OCI-LY1 (cell line): ENCODE results near the gene RALGPS1.

Experiments
- EZH2 ChIP-seq: fragments of 200-600 bp; sonication (generic), shearing (Covaris generic); IDR thresholded peaks from 2 replicates; pipeline ENCODE4 v1.8.0; 2017; ENCODE audit warnings: borderline replicate concordance, mixed run types, mild to moderate bottlenecking, antibody characterized with exemption, low read length, moderate library complexity, mixed read lengths
- TF ChIP-seq, protein P1 (sequence below): fragments of 200-600 bp; sonication (generic), shearing (Covaris generic); IDR thresholded peaks from 2 replicates; pipeline ENCODE4 v1.5.1; 2017; ENCODE audit warnings: mild to moderate bottlenecking, antibody characterized with exemption, low read length, moderate library complexity, mixed read lengths

DNA sequence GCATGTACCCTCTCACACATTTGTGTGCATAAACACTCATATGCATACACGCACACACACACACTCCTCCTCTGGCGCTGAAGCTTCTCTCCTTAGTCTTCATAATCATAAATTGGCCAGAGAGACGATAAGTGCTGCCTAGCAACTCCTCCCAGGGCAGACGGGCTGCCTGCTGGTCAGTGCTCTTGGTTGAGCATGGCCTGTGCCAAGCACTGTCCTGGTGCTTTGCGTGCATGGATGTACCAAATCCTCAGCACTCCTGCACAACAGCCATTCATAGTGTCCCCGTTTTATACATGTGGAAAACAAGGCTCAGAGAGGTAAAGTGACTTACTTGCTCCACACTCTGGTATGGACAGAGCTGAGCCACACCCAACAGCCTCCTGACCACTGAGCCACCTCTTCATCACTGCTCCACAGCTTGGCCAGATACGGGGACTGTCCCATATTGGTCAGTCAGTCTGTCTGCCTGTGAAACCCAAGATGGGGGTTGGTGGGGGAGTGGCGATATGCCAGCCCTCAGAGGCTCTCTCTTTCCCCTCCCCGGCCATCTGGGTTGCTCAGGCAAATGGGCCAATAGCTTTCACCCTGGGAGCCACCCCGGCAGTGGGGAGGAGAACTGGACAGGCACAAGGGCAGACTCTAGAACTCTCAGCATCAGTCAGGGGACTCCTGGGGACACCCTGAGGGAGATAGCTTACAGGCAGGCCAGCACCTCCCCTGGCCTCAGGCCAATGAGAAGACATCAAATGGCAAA is 285.7 kb downstream of the RALGPS1 start:
- TF ChIP-seq, protein P1, sequence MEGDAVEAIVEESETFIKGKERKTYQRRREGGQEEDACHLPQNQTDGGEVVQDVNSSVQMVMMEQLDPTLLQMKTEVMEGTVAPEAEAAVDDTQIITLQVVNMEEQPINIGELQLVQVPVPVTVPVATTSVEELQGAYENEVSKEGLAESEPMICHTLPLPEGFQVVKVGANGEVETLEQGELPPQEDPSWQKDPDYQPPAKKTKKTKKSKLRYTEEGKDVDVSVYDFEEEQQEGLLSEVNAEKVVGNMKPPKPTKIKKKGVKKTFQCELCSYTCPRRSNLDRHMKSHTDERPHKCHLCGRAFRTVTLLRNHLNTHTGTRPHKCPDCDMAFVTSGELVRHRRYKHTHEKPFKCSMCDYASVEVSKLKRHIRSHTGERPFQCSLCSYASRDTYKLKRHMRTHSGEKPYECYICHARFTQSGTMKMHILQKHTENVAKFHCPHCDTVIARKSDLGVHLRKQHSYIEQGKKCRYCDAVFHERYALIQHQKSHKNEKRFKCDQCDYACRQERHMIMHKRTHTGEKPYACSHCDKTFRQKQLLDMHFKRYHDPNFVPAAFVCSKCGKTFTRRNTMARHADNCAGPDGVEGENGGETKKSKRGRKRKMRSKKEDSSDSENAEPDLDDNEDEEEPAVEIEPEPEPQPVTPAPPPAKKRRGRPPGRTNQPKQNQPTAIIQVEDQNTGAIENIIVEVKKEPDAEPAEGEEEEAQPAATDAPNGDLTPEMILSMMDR, result no peak
- no peak for TF ChIP-seq EZH2
